ENCODE results near the gene CCNT2.
"Not testable (repeated sequence)": the region's sequence is repeated elsewhere in the genome, so short reads cannot be mapped to it uniquely, and the experiment has no call there.

CCNT2 gene

DNA sequence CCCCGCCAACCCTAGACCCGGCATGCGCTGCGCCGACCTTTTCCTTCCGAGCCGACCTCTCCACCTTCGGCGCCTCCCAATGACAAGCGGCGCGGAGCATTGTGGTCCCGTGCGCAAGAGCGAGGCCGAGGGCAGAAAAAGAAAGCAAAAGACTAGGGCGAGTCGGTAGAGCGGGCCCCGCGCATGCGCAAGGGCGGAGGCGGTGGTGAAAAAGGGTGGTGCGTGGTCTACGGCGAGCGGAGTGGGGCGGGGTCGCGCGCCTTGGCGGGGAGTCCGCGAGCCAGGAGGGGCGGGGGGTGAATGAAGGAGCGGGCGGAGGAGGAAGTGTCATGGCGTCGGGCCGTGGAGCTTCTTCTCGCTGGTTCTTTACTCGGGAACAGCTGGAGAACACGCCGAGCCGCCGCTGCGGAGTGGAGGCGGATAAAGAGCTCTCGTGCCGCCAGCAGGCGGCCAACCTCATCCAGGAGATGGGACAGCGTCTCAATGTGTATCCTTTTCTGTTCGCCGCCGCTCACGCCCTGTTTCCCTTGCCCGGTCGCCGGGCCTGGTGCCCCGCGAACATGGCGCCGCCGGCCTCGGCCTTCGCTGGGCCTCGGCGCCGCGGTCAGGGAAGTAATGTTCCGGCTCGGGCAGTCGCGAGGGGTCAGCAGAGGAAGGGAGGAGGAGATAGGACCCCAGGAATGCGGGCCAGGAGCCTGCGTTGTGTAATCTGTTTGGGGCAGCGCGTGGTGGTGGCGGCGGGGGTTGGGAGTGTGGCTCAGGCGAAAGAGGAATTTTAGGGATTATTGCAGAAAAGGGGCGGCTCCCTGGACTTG is at the start of gene CCNT2:
TSS of gene CCNT2 (plus strand) at position 297 of the 815 bp plus-strand sequence. CDS start at position 330, 33 bp downstream.
- peak; percentile 98 to 100 (median 98) for DNase-seq (ENCODE audit: low read depth in 2 of 3, low spot score in 1 of 3)

- no peak for DNase-seq (ENCODE audit: low read depth in 2 of 3, low spot score in 1 of 3)
Measured at GRCh38 chr2:134869946-134870736, 48.5 kb upstream of the CCNT2 start.

GRCh38 chr2:134873152-134873551 is 45.5 kb upstream of the CCNT2 start:
- DNase-seq (ENCODE audit: low read depth in 2 of 3, low spot score in 1 of 3) = no peak

GRCh38 chr2:134875309-134875708 is 43.3 kb upstream of the CCNT2 start:
- no peak for DNase-seq (ENCODE audit: low read depth in 2 of 3, low spot score in 1 of 3)

- no peak for DNase-seq (ENCODE audit: low read depth in 2 of 3, low spot score in 1 of 3)
Measured at GRCh38 chr2:134882773-134883172, 35.8 kb upstream of the CCNT2 start.

DNA sequence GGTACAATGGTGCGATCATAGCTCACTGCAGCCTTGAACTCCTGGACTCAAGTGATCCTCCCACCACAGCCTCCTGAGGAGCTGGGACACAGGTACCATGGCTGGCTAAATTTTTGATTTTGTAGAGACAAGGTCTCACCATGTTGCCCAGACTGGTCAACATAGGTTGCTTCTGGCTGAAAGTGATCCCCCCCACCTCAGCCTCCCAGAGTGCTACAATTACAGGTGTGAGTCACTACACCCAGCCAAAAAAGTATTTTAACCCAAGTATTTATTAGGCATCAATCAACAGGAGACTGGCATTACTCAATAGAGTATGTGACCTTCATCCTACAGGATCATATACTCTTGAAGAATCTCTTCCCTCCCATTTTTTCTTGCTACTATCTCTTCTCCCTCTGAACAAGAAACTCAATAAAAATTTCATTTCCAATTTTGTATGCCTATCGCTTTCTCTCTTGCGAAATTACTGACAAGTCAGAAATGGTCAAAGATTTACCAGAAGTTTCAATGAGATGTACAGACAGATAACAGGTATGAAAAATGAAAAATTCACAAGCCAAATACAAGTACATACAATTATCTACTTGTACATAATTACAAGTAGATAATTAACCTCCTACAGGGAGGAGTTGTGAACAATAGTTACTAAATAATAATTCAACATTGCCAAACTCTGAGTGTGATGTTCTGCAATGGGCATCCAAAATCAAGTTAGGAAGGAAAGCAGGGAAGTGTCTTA is 34.9 kb upstream of the CCNT2 start:
- DNase-seq (ENCODE audit: low read depth in 2 of 3, low spot score in 1 of 3) = no peak

DNA sequence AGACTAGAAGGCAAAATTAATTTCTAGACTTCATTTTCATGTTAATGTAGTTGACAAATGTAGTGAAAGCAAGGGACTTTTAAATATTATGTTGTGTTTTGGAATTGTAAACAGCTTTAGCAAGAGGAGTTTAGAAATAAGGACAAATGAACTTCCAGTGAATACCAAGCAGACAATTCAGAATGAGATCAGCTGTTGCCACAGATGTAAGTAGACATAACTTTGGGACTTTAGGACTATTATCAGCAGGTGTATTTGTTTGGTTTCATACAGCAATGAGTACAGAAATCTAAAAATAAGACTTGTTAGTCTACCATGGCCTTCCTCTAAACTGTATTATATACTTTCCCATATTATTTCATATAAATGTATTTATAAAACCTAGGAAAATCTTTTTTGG is 34.2 kb upstream of the CCNT2 start:
- no peak for DNase-seq (ENCODE audit: low read depth in 2 of 3, low spot score in 1 of 3)

- DNase-seq (ENCODE audit: low read depth in 2 of 3, low spot score in 1 of 3) = no peak
Measured at GRCh38 chr2:134892282-134893035, 26.2 kb upstream of the CCNT2 start.

DNA sequence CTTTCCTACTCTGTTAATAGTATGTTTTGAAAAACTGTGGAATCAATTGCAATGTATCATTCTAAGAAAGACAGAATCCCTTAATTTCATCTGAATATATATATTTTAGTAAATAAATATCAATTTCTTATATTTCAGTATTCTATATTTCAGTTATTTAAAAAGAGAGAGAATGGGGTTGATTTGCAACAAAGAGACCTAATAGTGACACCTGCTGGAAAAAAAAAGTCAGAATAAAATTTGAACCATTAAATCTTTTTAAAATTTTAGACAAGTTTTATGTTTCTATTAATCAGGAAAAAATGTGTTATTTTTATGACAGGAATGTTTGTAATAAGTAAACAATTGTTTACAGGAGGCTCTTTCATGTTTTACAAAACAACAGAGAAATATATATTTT is 20.7 kb upstream of the CCNT2 start:
- no peak for DNase-seq (ENCODE audit: low read depth in 2 of 3, low spot score in 1 of 3)

DNA sequence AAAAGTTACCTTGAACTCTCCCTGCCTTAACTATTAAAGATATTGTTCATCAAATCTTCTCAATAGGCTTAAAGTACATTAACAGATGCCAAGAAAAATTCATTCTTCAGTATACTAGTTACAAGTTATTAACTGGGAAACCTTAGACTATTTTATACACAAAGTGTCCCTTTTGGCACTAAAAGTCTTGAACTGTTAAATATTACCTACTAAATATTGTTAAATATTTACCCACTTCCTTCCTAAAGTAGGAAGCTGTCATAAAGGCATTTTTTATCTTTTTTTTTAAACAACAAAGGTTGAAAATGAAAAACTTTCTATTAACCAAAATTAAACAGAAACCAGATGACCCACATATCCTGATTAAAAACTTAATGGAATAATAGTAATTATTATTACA is 19.4 kb upstream of the CCNT2 start:
- DNase-seq (ENCODE audit: low read depth in 2 of 3, low spot score in 1 of 3) = no peak

GRCh38 chr2:134900151-134900550 is 18.5 kb upstream of the CCNT2 start:
- no peak for DNase-seq (ENCODE audit: low read depth in 2 of 3, low spot score in 1 of 3)

GRCh38 chr2:134903701-134904100 is 14.9 kb upstream of the CCNT2 start:
- not testable (repeated sequence) for DNase-seq (ENCODE audit: low read depth in 2 of 3, low spot score in 1 of 3)

- no peak for DNase-seq (ENCODE audit: low read depth in 2 of 3, low spot score in 1 of 3)
Measured at GRCh38 chr2:134905168-134905567, 13.5 kb upstream of the CCNT2 start.

GRCh38 chr2:134906726-134907125 is 11.9 kb upstream of the CCNT2 start:
- DNase-seq (ENCODE audit: low read depth in 2 of 3, low spot score in 1 of 3) = no peak

GRCh38 chr2:134907441-134908116 is 11.0 kb upstream of the CCNT2 start:
- DNase-seq (ENCODE audit: low read depth in 2 of 3, low spot score in 1 of 3) = not testable (repeated sequence)

GRCh38 chr2:134910763-134911399 is 7.7 kb upstream of the CCNT2 start:
- DNase-seq (ENCODE audit: low read depth in 2 of 3, low spot score in 1 of 3) = no peak

GRCh38 chr2:134911400-134911785 is 7.2 kb upstream of the CCNT2 start:
- DNase-seq (ENCODE audit: low read depth in 2 of 3, low spot score in 1 of 3) = no peak

DNA sequence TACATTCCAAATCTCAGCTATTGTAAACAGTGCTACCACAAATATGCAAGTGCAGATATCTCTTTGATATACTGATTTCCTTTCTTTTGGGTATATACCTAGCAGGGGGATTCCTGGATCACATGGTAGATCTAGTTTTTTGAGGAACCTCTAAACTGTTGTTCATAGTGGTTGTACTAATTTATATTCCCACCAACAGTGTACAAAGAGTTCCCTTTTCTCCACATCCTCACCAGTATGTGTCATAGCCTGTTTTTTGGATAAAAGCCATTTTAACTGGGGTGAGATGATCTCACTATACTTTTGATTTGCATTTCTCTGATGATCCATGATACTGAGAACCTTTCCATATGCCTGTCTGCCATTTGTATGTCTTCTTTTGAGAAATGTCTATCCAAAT is 6.3 kb upstream of the CCNT2 start:
- DNase-seq (ENCODE audit: low read depth in 2 of 3, low spot score in 1 of 3) = no peak

GRCh38 chr2:134917360-134917865 is 1.2 kb upstream of the CCNT2 start:
- no peak for DNase-seq (ENCODE audit: low read depth in 2 of 3, low spot score in 1 of 3)
